A673 (cell line): Measurements from ENCODE around the gene RAB11FIP4. TPM values are rescaled to one million over a fixed set of nuclear protein-coding genes. Genes with fewer than 3 reads are reported as not detected.

Experiments
- BruUV-seq: library from RNA; stranded (reverse); fragments of 400-500 nt; replicated peaks from 2 replicates; lab custom pipeline; 2021; lab: Mats Ljungman, UMichigan
- CTCF ChIA-PET: fragments of 300-600 bp; sonication (Branson Sonifier 250); formaldehyde crosslinking; loops from one replicate; lab custom pipeline; 2022; ENCODE audit warnings: antibody characterized with exemption; lab: Charles Lee
- POLR2A ChIA-PET: fragments of 300-600 bp; sonication (Branson Sonifier 250); formaldehyde crosslinking; loops from one replicate; lab custom pipeline; 2022; ENCODE audit warnings: antibody characterized with exemption; ENCODE audit not compliant: low non-redundant PET; lab: Charles Lee
- DNase-seq: peaks from one replicate; pipeline ENCODE4 v3.0.0-alpha.2; 2015; ENCODE audit warnings: low spot score
- H3K27ac ChIP-seq: fragments of 200-600 bp; sonication (generic); 2 replicates; pipeline ENCODE4 v1.5.1; 2016; ENCODE audit warnings: mixed run types, low read depth, mild to moderate bottlenecking, mixed read lengths, antibody characterized with exemption, low read length; ENCODE audit not compliant: poor library complexity, severe bottlenecking
- H3K27me3 ChIP-seq: fragments of 200-600 bp; sonication (generic); replicated peaks from 2 replicates; pipeline ENCODE4 v1.6.1; 2017; ENCODE audit warnings: mixed run types, low read depth, mild to moderate bottlenecking, mixed read lengths, antibody characterized with exemption, low read length; ENCODE audit not compliant: insufficient read depth, poor library complexity
- H3K36me3 ChIP-seq: fragments of 200-600 bp; sonication (generic); 2 replicates; pipeline ENCODE4 v1.6.1; 2016; ENCODE audit warnings: mixed run types, mild to moderate bottlenecking, mixed read lengths, antibody characterized with exemption, low read length; ENCODE audit not compliant: insufficient read depth, poor library complexity, severe bottlenecking
- H3K4me1 ChIP-seq: fragments of 200-600 bp; sonication (generic); 2 replicates; pipeline ENCODE4 v1.6.1; 2017; ENCODE audit warnings: mixed run types, mild to moderate bottlenecking, mixed read lengths, antibody characterized with exemption, low read length; ENCODE audit not compliant: insufficient read depth, poor library complexity, severe bottlenecking
- H3K4me3 ChIP-seq: fragments of 200-600 bp; sonication (generic); 2 replicates; pipeline ENCODE4 v1.5.1; 2016; ENCODE audit warnings: low read depth, mixed run types, mild to moderate bottlenecking, mixed read lengths, low read length; ENCODE audit not compliant: poor library complexity, severe bottlenecking
- H3K9me3 ChIP-seq: fragments of 200-600 bp; sonication (generic); 2 replicates; pipeline ENCODE4 v1.6.1; 2016; ENCODE audit warnings: mixed run types, low read depth, mild to moderate bottlenecking, mixed read lengths, antibody characterized with exemption, low read length; ENCODE audit not compliant: poor library complexity, severe bottlenecking
- EZH2 ChIP-seq: fragments of 200-600 bp; sonication (generic); IDR thresholded peaks from 2 replicates; pipeline ENCODE4 v1.6.1; 2017; ENCODE audit warnings: borderline replicate concordance, low read depth, mild to moderate bottlenecking, mixed read lengths, antibody characterized with exemption, low read length; ENCODE audit not compliant: poor library complexity, severe bottlenecking
- intact Hi-C: fragments of 100-400 bp; cut with micrococcal nuclease; formaldehyde crosslinking; loops from one replicate; pipeline ENCODE4 v1.10.0; 2022; ENCODE audit not compliant: unreplicated experiment
- total RNA-seq: library from RNA; stranded (reverse); gene quantifications from 2 replicates; pipeline ENCODE4 v1.2.3, GENCODE V29; 2021
- TF ChIP-seq, protein P1 (sequence below): fragments of 300-800, 200-600 bp; sonication (generic); conservative IDR thresholded peaks from 2 replicates; pipeline ENCODE4 v1.5.1; 2017; ENCODE audit warnings: low read depth, mild to moderate bottlenecking, antibody characterized with exemption, low read length, moderate library complexity, mixed read lengths

RAB11FIP4 gene
- total RNA-seq, 1 experiment from 2014 or later: 2.4 TPM

DNA sequence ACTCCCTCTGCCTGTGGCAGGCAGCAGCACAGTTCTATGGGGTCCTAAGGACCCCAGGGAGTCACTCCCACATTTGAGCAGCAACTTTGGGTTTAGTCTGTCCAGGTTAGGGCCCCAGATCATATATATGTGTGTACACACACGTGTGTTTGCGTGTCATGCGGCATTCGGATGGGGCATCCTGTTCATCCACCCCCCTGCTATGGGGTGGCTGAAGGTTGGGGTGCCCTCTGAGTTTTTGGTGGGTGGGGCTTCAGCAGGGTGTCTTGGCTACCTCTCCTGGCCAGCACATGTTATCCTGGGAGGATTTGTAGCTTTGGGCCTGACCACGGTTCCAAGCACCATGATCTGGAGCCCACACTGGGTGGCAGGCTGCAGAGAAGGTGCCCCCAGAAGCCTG, 100.7 kb downstream of the RAB11FIP4 start:
- no peak for TF ChIP-seq EZH2
- TF ChIP-seq, protein P1, sequence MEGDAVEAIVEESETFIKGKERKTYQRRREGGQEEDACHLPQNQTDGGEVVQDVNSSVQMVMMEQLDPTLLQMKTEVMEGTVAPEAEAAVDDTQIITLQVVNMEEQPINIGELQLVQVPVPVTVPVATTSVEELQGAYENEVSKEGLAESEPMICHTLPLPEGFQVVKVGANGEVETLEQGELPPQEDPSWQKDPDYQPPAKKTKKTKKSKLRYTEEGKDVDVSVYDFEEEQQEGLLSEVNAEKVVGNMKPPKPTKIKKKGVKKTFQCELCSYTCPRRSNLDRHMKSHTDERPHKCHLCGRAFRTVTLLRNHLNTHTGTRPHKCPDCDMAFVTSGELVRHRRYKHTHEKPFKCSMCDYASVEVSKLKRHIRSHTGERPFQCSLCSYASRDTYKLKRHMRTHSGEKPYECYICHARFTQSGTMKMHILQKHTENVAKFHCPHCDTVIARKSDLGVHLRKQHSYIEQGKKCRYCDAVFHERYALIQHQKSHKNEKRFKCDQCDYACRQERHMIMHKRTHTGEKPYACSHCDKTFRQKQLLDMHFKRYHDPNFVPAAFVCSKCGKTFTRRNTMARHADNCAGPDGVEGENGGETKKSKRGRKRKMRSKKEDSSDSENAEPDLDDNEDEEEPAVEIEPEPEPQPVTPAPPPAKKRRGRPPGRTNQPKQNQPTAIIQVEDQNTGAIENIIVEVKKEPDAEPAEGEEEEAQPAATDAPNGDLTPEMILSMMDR: no peak
- H3K27ac ChIP-seq: no peak overlapping the region
- intact Hi-C loops: no loop called here
- ChIA-PET POLR2A (no interaction called here), CTCF (no interaction called here)
- H3K9me3 ChIP-seq: no peaks in the 10 kb centered on the region
- H3K4me1 ChIP-seq: no peaks in the 10 kb centered on the region
- H3K27me3 ChIP-seq: no peaks in the 10 kb centered on the region
- H3K4me3 ChIP-seq: no peak overlapping the region
- DNase-seq: no peak
- no TSS peak for BruUV-seq
- no peaks in the 10 kb centered on the region for H3K36me3 ChIP-seq

DNA sequence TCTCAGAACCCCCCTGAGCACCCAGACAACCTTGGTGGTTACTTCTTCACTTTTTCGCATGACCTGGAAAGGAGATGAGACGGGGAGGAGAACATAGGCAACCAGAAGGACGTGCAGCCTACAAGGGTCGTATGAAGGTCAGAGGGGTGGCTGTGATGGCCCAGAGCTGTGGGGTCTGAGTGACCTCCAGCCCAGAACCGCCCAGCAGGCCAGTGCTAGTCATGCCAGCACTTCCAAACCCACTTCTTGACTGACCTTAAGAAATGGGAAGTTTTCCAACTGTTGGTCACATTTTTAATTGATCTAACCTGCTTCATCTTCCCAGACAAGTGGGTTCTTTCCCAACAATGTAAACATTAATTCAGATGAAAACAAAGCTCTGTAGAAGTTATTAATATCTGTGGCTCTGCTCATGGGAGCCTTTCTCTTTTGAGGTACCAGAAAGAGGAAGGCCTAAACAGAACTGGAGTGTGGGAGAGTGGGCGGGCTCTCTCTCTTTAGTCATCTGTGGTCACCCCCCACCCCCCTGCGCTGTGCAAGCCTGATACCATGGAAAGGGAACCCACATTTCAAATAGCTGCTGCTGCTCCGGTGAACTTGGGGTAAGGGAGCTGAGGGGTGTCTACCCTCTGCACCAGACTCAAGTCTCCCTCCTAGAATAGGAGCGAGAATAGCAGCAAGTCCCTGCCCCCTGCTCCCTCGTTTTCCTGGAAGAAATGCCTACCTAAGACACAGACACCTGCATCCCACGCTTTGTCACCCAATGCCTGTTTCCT, 101.6 kb downstream of the RAB11FIP4 start:
- no peak for DNase-seq
- TF ChIP-seq, protein P1: no peak
- no peak for TF ChIP-seq EZH2
- H3K36me3 ChIP-seq: no peaks in the 10 kb centered on the region
- ChIA-PET CTCF (no interaction called here), POLR2A (no interaction called here)
- BruUV-seq: no TSS peak
- intact Hi-C loops: no loop called here
- H3K4me3 ChIP-seq: no peak overlapping the region
- no peaks in the 10 kb centered on the region for H3K9me3 ChIP-seq
- no peaks in the 10 kb centered on the region for H3K27me3 ChIP-seq
- H3K4me1 ChIP-seq: no peaks in the 10 kb centered on the region
- H3K27ac ChIP-seq: no peak overlapping the region

- no TSS peak for BruUV-seq
- Histone ChIP-seq H3K9me3 (no peaks in the 10 kb centered on the region), H3K4me3 (no peak overlapping the region), H3K4me1 (no peaks in the 10 kb centered on the region), H3K27me3 (no peaks in the 10 kb centered on the region), H3K36me3 (no peaks in the 10 kb centered on the region), H3K27ac (no peak overlapping the region)
- CTCF ChIA-PET: no interaction called here
- TF ChIP-seq, protein P1: no peak
- no peak for TF ChIP-seq EZH2
- no peak for DNase-seq
- POLR2A ChIA-PET: no interaction called here
- intact Hi-C loops: no loop called here
Observed at GRCh38 chr17:31493656-31494155, 102.2 kb downstream of the RAB11FIP4 start.
